MM.1S (cell line): ENCODE data around the gene PADI1.

Source experiments
- EZH2 ChIP-seq: fragments of 300-600 bp; sonication (generic); optimal IDR thresholded peaks from 2 replicates; pipeline ENCODE3; 2017; ENCODE audit warnings: low read depth, mild to moderate bottlenecking, antibody characterized with exemption, low read length, mixed read lengths
- EZH2phosphoT487 ChIP-seq: fragments of 300-600 bp; sonication (generic); IDR thresholded peaks from 2 replicates; pipeline ENCODE4 v1.6.1; 2018; ENCODE audit warnings: antibody characterized with exemption, low read length
- TF ChIP-seq, protein P1 (sequence below): fragments of 300-600 bp; sonication (generic); IDR thresholded peaks from 2 replicates; pipeline ENCODE4 v1.5.1; 2016; ENCODE audit warnings: antibody characterized with exemption, low read length, mixed read lengths

DNA sequence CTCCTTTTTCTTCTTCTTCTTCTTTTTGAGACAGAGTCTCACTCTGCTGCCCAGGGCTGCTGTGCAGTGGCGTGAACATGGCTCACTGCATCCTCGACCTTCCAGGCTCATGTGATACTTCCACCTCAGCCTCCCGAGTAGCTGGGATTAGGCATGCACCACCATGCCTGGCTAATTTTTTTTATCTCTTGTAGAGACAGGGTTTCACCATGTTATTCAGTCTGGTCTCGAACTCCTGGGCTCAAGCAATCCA lies 13.0 kb upstream of the PADI1 start:
- TF ChIP-seq, protein P1, sequence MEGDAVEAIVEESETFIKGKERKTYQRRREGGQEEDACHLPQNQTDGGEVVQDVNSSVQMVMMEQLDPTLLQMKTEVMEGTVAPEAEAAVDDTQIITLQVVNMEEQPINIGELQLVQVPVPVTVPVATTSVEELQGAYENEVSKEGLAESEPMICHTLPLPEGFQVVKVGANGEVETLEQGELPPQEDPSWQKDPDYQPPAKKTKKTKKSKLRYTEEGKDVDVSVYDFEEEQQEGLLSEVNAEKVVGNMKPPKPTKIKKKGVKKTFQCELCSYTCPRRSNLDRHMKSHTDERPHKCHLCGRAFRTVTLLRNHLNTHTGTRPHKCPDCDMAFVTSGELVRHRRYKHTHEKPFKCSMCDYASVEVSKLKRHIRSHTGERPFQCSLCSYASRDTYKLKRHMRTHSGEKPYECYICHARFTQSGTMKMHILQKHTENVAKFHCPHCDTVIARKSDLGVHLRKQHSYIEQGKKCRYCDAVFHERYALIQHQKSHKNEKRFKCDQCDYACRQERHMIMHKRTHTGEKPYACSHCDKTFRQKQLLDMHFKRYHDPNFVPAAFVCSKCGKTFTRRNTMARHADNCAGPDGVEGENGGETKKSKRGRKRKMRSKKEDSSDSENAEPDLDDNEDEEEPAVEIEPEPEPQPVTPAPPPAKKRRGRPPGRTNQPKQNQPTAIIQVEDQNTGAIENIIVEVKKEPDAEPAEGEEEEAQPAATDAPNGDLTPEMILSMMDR: no peak
- TF ChIP-seq EZH2phosphoT487: no peak
- TF ChIP-seq EZH2: no peak
